Stimulated activated CD8-positive, alpha-beta memory T cell treated with anti-CD3 and anti-CD28 coated beads, Interleukin-15, amount 100 ng/mL, for 24 hours (primary cell): ENCODE data around the gene GPC6.

Experiments
- DNase-seq: peaks from one replicate; pipeline ENCODE4 v3.0.0-alpha.2; 2020; ENCODE audit warnings: low read depth

The GPC6 gene

GRCh38 chr13:93230261-93230855 lies 3.8 kb downstream of the GPC6 start:
- DNase-seq, result no peak

- DNase-seq, result no peak
Measured at GRCh38 chr13:93231867-93232266, 5.3 kb downstream of the GPC6 start.

GRCh38 chr13:93233997-93234416 lies 7.4 kb downstream of the GPC6 start:
- DNase-seq, result no peak

GRCh38 chr13:93234459-93234858 lies 7.9 kb downstream of the GPC6 start:
- DNase-seq, result no peak

- DNase-seq, result no peak
Measured at GRCh38 chr13:93235258-93236015, 8.8 kb downstream of the GPC6 start.

- DNase-seq, result no peak
Measured at GRCh38 chr13:93238711-93239110, 12.1 kb downstream of the GPC6 start.

- DNase-seq, result no peak
Measured at GRCh38 chr13:93243375-93244063, 16.9 kb downstream of the GPC6 start.

- no peak for DNase-seq
Measured at GRCh38 chr13:93244141-93244917, 17.7 kb downstream of the GPC6 start.

GRCh38 chr13:93244918-93245280 lies 18.3 kb downstream of the GPC6 start:
- no peak for DNase-seq

GRCh38 chr13:93246069-93246468 lies 19.5 kb downstream of the GPC6 start:
- DNase-seq, result no peak

GRCh38 chr13:93248627-93249047 lies 22.0 kb downstream of the GPC6 start:
- DNase-seq, result no peak

- no peak for DNase-seq
Measured at GRCh38 chr13:93249364-93250306, 23.0 kb downstream of the GPC6 start.

GRCh38 chr13:93254775-93255174 lies 28.2 kb downstream of the GPC6 start:
- DNase-seq, result no peak

- DNase-seq, result no peak
Measured at GRCh38 chr13:93256998-93257397, 30.4 kb downstream of the GPC6 start.

- DNase-seq, result no peak
Measured at GRCh38 chr13:93259527-93260080, 33.0 kb downstream of the GPC6 start.

GRCh38 chr13:93260591-93260990 lies 34.0 kb downstream of the GPC6 start:
- no peak for DNase-seq

- no peak for DNase-seq
Measured at GRCh38 chr13:93262729-93263345, 36.2 kb downstream of the GPC6 start.

GRCh38 chr13:93264876-93265275 lies 38.3 kb downstream of the GPC6 start:
- DNase-seq, result no peak

- DNase-seq, result no peak
Measured at GRCh38 chr13:93265800-93266199, 39.2 kb downstream of the GPC6 start.

- no peak for DNase-seq
Measured at GRCh38 chr13:93266681-93267080, 40.1 kb downstream of the GPC6 start.
